Measurements from ENCODE around the gene CPZ. TPM values are rescaled to one million over a fixed set of nuclear protein-coding genes. Genes with fewer than 3 reads are reported as not detected.

The CPZ gene
- total RNA-seq, 1 donor from 2014 or later = 4.9 TPM

GRCh38 chr4:8602686-8603430 lies 10.3 kb downstream of the CPZ start:
- H3K36me3 Mint-ChIP-seq = no peaks in the 10 kb centered on the region
- no peak overlapping the region for H3K27ac Mint-ChIP-seq
- TF ChIP-seq CTCF (conservative IDR thresholded peaks at IDR 0.05) = no peak
- H3K9me3 Mint-ChIP-seq = no peaks in the 10 kb centered on the region
- no peak for DNase-seq (ENCODE audit: extremely low spot score, unreplicated experiment)
- H3K4me3 Mint-ChIP-seq = no peak overlapping the region
- H3K4me1 Mint-ChIP-seq (ENCODE audit: unreplicated experiment) = no peaks in the 10 kb centered on the region
- H3K27me3 Mint-ChIP-seq = no peaks in the 10 kb centered on the region

GRCh38 chr4:8603931-8604330 lies 11.4 kb downstream of the CPZ start:
- H3K4me3 Mint-ChIP-seq = no peak overlapping the region
- H3K27ac Mint-ChIP-seq = no peak overlapping the region
- DNase-seq (ENCODE audit: extremely low spot score, unreplicated experiment) = no peak
- H3K9me3 Mint-ChIP-seq = no peaks in the 10 kb centered on the region
- no peaks in the 10 kb centered on the region for H3K36me3 Mint-ChIP-seq
- H3K4me1 Mint-ChIP-seq (ENCODE audit: unreplicated experiment) = no peaks in the 10 kb centered on the region
- TF ChIP-seq CTCF (conservative IDR thresholded peaks at IDR 0.05) = no peak
- H3K27me3 Mint-ChIP-seq = peaks cover 1% of the 10 kb centered on the region

DNA sequence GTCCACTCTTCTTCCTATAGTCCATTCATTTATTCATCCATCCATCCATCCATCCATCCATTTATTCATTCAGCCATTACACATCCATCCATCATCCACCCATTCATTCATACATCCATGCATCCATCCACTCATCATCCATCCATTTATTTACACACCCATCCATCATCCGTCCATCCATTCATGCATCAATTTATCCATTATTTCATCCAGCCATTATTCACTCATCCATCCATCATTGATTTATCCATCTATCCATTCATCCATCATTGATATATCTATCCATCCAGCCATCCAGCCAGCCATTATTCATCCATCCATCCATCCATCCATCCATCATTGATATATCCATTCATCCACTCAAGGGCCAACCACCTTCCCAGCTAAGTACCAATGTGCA lies 12.7 kb downstream of the CPZ start:
- Mint-ChIP-seq H3K36me3 (no peaks in the 10 kb centered on the region), H3K4me3 (no peak overlapping the region), H3K27ac (no peak overlapping the region), H3K9me3 (no peaks in the 10 kb centered on the region), H3K4me1 (ENCODE audit: unreplicated experiment) (no peaks in the 10 kb centered on the region), H3K27me3 (peaks cover 6% of the 10 kb centered on the region)
- DNase-seq (ENCODE audit: extremely low spot score, unreplicated experiment) = no peak
- TF ChIP-seq CTCF (conservative IDR thresholded peaks at IDR 0.05) = no peak

GRCh38 chr4:8606476-8606875 lies 13.9 kb downstream of the CPZ start:
- no peak for TF ChIP-seq CTCF (conservative IDR thresholded peaks at IDR 0.05)
- H3K9me3 Mint-ChIP-seq = no peaks in the 10 kb centered on the region
- H3K27ac Mint-ChIP-seq = no peak overlapping the region
- DNase-seq (ENCODE audit: extremely low spot score, unreplicated experiment) = no peak
- no peak overlapping the region for H3K4me3 Mint-ChIP-seq
- H3K4me1 Mint-ChIP-seq (ENCODE audit: unreplicated experiment) = no peaks in the 10 kb centered on the region
- no peaks in the 10 kb centered on the region for H3K36me3 Mint-ChIP-seq
- H3K27me3 Mint-ChIP-seq = peaks cover 6% of the 10 kb centered on the region

DNA sequence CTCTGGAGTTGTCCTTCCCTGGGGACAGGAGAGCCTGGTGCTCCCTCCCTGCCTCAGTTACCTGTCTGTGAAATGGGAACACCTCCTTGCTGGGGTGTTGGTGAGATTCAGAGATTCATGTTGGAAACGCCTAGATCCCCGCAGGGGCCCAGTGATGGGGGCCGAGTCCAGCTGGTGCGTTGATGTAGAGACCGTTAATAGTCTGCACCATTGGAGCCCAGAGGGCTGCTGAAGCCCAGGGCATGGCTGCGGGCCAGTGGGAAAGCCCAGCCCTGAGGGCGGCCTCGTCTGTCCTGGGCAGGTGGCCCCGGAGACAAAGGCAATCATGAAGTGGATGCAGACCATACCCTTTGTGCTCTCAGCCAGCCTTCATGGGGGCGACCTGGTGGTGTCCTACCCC lies 14.4 kb downstream of the CPZ start:
- peaks cover 6% of the 10 kb centered on the region for H3K27me3 Mint-ChIP-seq

More for the DNA sequence above, 14.4 kb downstream of the CPZ start:
- TF ChIP-seq CTCF (conservative IDR thresholded peaks at IDR 0.05) = no peak
- Mint-ChIP-seq H3K4me1 (ENCODE audit: unreplicated experiment) (no peaks in the 10 kb centered on the region), H3K36me3 (no peaks in the 10 kb centered on the region), H3K9me3 (no peaks in the 10 kb centered on the region), H3K4me3 (no peak overlapping the region), H3K27ac (no peak overlapping the region)
- DNase-seq (ENCODE audit: extremely low spot score, unreplicated experiment) = no peak
